Stimulated activated CD8-positive, alpha-beta memory T cell treated with anti-CD3 and anti-CD28 coated beads, Interleukin-4, amount 100 ng/mL, for 24 hours (primary cell): ENCODE results near the gene NACAD.

Experiments used
- DNase-seq: peaks from one replicate; pipeline ENCODE4 v3.0.0-alpha.2; 2020; ENCODE audit warnings: low read depth

NACAD gene

DNA sequence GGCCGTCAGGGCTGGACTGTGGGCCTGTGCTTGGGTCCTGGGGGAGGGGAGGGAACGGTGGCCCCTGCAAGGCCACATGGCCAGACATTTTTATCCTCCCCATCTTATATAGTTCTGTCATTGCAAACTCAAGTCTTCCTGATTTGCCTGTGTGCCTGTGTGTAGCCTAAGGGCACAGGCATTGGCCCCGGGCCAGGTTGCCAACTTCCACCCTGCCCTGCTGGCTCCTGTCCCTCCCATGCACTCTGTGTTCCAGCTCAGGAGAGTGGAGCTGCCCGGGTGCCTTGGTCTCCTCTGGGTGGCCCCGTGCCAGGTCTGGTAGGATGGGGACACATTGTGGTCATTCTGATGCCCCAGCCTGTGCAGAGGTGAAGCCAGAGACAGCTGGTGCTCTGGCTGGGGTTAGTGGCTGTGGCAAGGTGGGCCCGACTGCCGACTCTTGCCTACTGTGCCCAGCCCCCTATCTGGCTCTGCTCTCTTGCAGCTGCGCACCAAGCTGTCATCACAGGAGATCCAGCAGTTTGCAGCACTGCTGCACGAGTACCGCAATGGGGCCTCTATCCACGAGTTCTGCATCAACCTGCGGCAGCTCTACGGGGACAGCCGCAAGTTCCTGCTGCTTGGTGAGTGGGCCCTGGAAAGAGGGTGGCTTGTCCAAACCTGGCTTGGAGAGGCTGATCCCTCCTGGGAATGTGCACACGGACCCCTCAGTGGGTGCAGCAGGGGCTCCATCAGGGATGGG is 14.8 kb downstream of the NACAD start:
- DNase-seq = no peak

DNA sequence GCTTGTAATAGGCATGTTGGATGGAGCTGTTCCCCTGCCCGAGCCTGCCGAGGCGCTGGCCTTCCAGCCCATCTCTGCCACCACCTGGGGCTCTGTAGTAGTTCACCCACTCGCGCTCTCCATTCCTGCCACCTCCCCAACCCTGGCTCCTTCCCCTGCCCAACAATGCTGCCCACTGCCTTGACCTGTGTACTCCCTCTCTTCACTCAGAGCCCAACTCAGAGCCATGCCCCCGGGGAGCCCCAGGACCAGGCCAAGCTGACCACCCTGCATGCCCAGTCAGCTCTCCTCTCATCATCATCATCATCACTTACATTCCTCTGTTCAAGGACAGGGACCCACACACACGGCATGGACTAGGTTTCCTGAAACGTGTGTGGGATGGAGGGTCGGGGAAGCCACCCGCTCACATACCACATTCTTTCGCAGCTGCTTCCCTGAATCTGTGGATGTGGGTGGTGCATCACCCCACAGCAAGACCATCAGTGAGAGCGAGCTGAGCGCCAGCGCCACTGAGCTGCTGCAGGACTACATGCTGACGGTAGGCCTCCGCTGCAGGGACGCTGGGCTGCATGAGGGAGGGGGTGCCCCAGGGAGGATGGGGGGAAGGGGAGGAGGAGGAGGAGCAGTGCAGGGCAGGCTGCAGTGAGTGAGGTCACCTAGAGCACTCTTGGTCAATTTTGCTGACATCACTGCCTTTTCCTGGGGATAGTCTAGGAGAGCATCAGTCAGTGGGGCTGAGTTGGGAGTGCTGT is 15.6 kb downstream of the NACAD start:
- no peak for DNase-seq

GRCh38 chr7:45072131-45073030 is 16.4 kb downstream of the NACAD start:
- no peak for DNase-seq

GRCh38 chr7:45071528-45071927 is 17.2 kb downstream of the NACAD start:
- no peak for DNase-seq

DNA sequence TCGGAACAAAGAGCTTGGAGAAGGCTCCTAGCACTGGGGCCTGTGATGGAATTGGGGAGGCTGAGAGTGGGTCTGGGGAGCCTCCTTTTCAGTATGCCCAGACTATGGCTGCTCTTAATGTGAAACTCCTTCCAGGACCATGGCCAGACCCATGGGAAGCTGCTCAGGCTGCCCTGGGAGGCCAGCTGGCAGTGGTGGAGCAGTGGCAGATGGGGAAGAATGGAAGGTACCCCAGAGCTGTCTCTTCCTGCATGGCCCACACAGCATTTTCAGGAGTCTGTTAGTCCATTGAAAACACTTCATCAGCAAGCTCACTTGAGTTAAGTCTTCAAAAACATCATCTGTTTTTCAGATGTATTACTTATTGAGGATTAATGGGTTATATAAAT is 18.5 kb downstream of the NACAD start:
- DNase-seq = no peak

GRCh38 chr7:45069444-45070253 is 19.1 kb downstream of the NACAD start:
- DNase-seq = no peak

DNA sequence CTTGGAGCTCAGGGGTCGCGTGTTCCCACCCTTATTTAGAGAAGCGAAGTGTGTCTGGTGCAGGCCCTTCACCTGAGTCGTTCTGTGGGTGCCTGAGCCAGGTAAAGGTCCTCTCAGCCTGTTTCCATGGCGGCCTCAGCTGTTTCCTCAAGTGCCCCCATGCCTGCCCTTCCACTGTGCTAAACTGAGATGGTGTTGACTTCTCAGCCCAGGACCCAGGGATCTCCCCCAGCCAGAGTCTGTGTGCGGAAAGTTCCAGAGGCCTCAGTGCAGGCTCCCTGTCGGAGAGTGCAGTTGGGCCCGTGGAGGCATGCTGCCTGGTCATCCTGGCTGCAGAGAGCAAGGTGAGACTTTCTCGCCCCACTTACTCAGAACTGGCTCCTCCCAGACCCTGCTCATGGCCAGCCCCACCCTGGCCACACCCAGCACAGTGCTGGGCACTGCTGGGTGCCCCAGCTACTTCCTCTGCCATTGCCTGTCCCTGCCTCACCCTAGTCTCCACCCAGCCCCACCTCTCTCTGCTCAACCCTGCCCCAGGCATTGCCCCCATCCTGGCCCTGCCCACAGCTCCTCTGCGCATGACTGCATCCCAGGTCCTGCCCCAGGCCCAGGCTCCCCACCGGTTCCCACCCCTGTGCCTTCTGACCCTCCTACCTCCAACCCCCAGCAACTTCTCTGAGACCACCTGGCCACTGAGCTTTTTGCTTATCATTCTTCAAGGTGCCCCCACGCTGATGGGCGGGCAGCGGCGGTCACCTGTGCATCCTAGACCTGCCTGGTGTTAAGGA is 20.3 kb downstream of the NACAD start:
- no peak for DNase-seq

- no peak for DNase-seq
Measured at GRCh38 chr7:45067582-45067981, 21.2 kb downstream of the NACAD start.

DNA sequence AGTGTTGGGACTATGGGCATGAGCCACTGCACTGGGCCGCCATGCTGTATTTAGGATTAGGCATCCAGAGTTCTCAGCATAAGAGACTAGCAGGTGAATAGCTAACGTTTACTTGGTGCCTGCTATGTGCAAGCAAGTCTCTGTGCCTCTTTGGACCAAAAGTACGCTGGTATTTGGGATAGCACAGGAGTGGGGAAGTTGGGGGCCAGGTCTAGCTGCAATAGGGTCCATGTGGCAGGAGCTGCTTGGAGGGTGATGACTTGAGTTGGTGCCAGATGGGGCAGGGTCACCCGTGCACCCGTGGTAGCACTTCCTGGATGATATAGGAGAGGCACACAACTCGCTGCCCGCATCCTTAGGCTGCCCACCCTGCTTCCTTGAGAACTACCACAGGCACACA is 22.4 kb downstream of the NACAD start:
- no peak for DNase-seq

GRCh38 chr7:45065031-45065995 is 23.5 kb downstream of the NACAD start:
- no peak for DNase-seq

GRCh38 chr7:45064047-45064725 is 24.6 kb downstream of the NACAD start:
- DNase-seq = no peak

GRCh38 chr7:45061806-45062425 is 26.9 kb downstream of the NACAD start:
- no peak for DNase-seq

DNA sequence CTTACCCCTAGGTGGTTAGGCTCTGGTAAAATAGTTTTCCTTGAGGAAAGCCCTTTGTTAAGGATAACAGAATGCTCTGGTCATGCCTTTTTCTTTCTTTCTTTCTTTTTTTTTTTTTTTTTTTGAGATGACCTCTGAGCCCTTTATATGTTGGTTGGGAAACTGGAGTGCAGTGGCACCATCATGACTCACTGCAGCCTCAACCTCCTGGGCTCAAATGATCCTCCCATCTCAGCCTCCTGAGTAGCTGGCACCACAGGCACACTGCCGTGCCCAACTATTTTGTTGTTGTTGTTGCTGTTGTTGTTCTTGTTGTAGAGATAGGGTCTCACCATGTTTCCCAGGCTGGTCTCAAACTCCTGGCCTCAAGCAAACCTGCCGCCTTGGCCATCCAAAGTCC is 27.4 kb downstream of the NACAD start:
- DNase-seq = no peak

DNA sequence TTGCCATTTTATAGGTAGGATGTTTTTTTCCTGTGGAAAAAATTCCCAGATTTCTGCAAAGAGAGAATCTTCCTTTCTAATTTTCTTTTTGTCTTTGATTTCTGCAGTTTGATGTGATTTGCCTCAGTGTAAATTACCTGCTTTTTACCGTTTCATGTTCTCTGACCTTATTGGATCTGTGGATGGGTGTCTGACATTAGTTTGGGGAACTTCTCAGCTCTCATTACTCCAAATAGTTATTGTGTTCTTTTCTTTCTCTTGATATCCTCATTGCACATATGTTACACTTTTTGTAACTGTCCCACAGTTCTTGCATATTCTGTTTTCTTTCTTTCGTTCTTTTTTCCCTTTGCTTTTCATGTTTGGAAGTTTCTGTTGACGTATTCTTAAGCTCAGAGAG is 28.5 kb downstream of the NACAD start:
- no peak for DNase-seq

DNA sequence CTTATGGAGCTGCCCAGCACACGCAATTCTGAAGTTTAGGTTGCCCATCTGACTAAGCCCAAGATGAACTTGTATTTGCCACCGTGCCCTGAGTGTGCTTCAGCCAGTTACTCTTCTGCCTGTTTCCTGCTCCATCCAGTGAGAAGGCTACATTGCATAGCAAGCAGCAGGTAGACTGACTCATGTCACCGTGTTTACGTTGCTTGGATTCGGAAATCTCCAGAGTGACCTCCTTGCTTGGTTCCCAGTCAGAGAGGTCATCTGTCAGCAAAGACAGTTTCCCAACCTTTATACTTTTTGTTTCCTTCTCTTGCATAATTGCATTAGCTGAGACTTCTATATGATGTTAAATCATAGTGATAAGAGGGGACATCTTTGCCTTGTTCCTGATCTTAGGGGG is 30.9 kb downstream of the NACAD start:
- no peak for DNase-seq

GRCh38 chr7:45055594-45056219 is 33.1 kb downstream of the NACAD start:
- no peak for DNase-seq

- no peak for DNase-seq
Measured at GRCh38 chr7:45055016-45055415, 33.8 kb downstream of the NACAD start.

DNA sequence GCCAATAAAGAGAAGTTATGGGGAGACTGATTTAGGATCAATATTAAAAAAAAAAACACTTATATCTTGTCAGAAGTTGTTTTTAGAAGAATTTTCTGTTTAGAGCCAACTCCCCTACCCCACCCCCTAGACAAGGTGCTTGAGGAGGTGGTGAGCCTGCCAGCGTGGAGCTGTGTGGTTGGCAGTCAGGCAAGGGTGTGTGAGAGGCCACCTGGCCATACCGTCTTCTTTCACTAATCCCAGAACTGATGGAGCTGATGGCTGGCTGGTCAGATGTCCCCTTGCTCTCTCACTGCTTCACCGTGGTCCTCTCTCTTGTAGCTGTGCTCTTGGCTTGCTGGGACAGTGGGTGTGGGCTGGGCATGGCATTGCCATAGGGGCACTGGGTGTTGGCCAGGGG is 34.3 kb downstream of the NACAD start:
- no peak for DNase-seq
